GM20000 (cell line): ENCODE data around the gene BAZ2B.

ENCODE experiments used
- DNase-seq: peaks from one replicate; pipeline ENCODE4 v3.0.0; 2012; ENCODE audit warnings: low spot score
- CTCF ChIP-seq: IDR thresholded peaks from 2 replicates; pipeline ENCODE4 v1.5.1; 2012; ENCODE audit warnings: mild to moderate bottlenecking, control low read depth; ENCODE audit errors: extremely low read depth, missing control alignments

Gene BAZ2B

GRCh38 chr2:159281002-159281401 lies 335.3 kb downstream of the BAZ2B start:
- no peak for TF ChIP-seq CTCF

GRCh38 chr2:159279700-159280099 lies 336.6 kb downstream of the BAZ2B start:
- TF ChIP-seq CTCF = no peak

More at GRCh38 chr2:159281002-159281401, 335.3 kb downstream of the BAZ2B start:
- DNase-seq = no peak

GRCh38 chr2:159275111-159275510 lies 341.2 kb downstream of the BAZ2B start:
- DNase-seq = no peak
- TF ChIP-seq CTCF = no peak

More at GRCh38 chr2:159279700-159280099, 336.6 kb downstream of the BAZ2B start:
- no peak for DNase-seq

GRCh38 chr2:159272156-159272555 lies 344.2 kb downstream of the BAZ2B start:
- DNase-seq = no peak
- TF ChIP-seq CTCF = no peak

- no peak for TF ChIP-seq CTCF
- DNase-seq = no peak
Observed at GRCh38 chr2:159270744-159271379, 345.5 kb downstream of the BAZ2B start.
